Fibroblast of villous mesenchyme (primary cell): Measurements from ENCODE around the gene PRH2. TPM values are rescaled to one million over a fixed set of nuclear protein-coding genes. Genes with fewer than 3 reads are reported as not detected.

Source experiments
- DNase-seq: peaks from one replicate; pipeline ENCODE4 v3.0.0-alpha.2; 2010; ENCODE audit warnings: low read depth
- H3K4me3 ChIP-seq: 2 replicates; pipeline ENCODE4 v1.5.1; 2011; ENCODE audit warnings: low read depth, mild to moderate bottlenecking, low read length
- total RNA-seq: library from RNA; depleted of rRNA; stranded (reverse); fragments of >200 nt; gene quantifications from 2 replicates; pipeline ENCODE4 v1.2.3, GENCODE V29; 2012
- TF ChIP-seq, protein P1 (sequence below): IDR thresholded peaks from 2 replicates; pipeline ENCODE4 v1.5.1; 2012; ENCODE audit warnings: low read depth, mild to moderate bottlenecking, low read length; ENCODE audit not compliant: insufficient read depth

PRH2 gene
- total RNA-seq, 1 donor = 0.43 TPM

DNA sequence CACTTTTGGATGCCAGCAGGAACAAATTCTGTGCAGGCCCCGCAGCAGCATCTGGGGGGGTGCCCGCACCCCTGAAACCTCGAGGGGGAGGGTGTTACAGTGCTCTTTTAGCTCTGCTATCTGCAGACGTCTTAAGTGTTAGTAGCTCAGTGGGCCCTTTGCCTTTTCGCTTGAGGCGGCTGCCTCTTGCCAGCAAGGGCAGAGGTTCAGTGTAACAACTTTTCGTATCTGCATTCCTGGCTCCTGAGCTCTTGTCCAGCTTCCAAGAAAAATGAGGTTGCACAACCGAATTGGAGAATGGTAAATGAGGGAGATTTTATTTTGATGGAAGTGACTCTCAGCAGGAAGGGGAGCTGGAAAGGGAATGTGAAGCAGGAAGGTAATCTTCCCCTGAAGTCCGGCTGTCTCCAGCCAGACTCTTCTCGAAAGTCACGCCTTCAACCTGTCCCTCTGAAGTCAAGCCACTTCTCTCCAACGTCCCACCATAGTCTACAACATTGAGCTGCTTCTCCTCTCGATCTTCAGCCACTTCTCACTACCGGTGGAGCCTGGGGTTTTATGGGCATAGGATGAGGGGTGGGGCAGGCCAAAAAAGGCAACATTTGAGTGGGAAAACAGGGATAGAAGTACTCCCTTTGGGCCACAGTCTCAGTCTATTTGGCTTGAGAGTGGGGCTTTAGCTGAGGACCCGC, 39.9 kb downstream of the PRH2 start:
- DNase-seq = peak; percentile 82
- TF ChIP-seq, protein P1, sequence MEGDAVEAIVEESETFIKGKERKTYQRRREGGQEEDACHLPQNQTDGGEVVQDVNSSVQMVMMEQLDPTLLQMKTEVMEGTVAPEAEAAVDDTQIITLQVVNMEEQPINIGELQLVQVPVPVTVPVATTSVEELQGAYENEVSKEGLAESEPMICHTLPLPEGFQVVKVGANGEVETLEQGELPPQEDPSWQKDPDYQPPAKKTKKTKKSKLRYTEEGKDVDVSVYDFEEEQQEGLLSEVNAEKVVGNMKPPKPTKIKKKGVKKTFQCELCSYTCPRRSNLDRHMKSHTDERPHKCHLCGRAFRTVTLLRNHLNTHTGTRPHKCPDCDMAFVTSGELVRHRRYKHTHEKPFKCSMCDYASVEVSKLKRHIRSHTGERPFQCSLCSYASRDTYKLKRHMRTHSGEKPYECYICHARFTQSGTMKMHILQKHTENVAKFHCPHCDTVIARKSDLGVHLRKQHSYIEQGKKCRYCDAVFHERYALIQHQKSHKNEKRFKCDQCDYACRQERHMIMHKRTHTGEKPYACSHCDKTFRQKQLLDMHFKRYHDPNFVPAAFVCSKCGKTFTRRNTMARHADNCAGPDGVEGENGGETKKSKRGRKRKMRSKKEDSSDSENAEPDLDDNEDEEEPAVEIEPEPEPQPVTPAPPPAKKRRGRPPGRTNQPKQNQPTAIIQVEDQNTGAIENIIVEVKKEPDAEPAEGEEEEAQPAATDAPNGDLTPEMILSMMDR = no peak
- no peak overlapping the region for H3K4me3 ChIP-seq

DNA sequence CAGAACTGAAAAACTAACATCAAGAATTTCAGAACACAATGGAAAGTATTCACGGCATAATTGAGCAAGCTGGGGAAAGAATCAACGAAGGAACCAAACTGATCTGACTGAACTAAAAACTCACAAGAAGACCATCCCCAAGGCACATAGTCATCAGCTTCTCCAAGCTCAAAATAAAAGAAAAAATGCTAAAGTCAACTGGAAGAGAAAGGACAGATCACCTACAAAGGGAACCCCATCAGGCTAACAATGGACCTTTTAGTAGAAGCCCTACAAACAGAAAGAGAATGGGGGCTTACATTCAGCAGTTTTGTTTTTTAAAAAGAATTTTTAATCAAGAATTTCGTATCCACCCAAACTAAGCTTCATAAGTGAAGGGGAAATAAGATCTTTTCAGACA, 45.9 kb downstream of the PRH2 start:
- no peak overlapping the region for H3K4me3 ChIP-seq
- DNase-seq = no peak
- TF ChIP-seq, protein P1 = no peak

DNA sequence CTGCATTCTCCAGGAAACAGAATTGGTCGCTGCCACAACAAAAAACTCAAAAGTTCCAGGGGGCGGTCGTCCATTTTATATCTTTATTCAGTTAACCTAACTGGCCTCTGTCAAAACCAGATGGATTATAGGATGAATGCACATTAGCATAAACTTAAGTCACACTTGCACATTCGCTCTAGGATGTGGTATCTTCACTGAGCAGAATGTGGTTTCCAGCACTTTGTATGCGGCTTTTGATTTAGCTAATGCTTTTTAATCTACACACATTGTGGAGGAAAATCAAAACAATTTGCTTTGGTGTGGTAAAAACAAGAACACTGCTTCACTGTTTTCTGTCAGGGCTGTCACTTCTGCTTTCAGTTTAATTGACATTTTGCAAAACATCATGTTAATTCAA, 53.2 kb downstream of the PRH2 start:
- DNase-seq = no peak
- TF ChIP-seq, protein P1 = no peak
- H3K4me3 ChIP-seq = no peak overlapping the region

Other genes with a start within 250 kb of the PRH2 start
- gene YBX3, start 205.9 kb upstream of the PRH2 start, total RNA-seq = 88.9 and 104 TPM in 2 replicates
- gene TAS2R7, start 126.6 kb upstream of the PRH2 start, total RNA-seq = 0.32 TPM in 1 of 2 replicates, not detected in the other
- gene TAS2R8, start 122.0 kb upstream of the PRH2 start, total RNA-seq = 0.32 and 0.43 TPM in 2 replicates
- not detected in 2 replicates for gene TAS2R9, start 119.1 kb upstream of the PRH2 start, total RNA-seq
- gene TAS2R10, start 102.9 kb upstream of the PRH2 start, total RNA-seq = 0.86 and 0.97 TPM in 2 replicates
- 2.3 and 3.5 TPM in 2 replicates for gene PRR4, start 79.8 kb upstream of the PRH2 start, total RNA-seq
- gene PRH1, start 45.0 kb upstream of the PRH2 start, total RNA-seq = 30.2 and 32.9 TPM in 2 replicates
- gene TAS2R13, start 19.7 kb upstream of the PRH2 start, total RNA-seq = 3.0 and 3.9 TPM in 2 replicates
- 4.5 and 6.9 TPM in 2 replicates for gene TAS2R14, start 10.0 kb downstream of the PRH2 start, total RNA-seq
- 5.8 and 7.3 TPM in 2 replicates for gene TAS2R50, start 57.7 kb downstream of the PRH2 start, total RNA-seq
- 5.2 and 5.5 TPM in 2 replicates for gene TAS2R20, start 69.1 kb downstream of the PRH2 start, total RNA-seq
- 4.8 and 7.8 TPM in 2 replicates for gene TAS2R19, start 93.4 kb downstream of the PRH2 start, total RNA-seq
- gene TAS2R31, start 102.2 kb downstream of the PRH2 start, total RNA-seq = 7.3 and 8.4 TPM in 2 replicates
- 4.2 and 4.3 TPM in 2 replicates for gene TAS2R46, start 133.1 kb downstream of the PRH2 start, total RNA-seq
- 3.5 and 4.5 TPM in 2 replicates for gene TAS2R43, start 163.1 kb downstream of the PRH2 start, total RNA-seq
- gene TAS2R30, start 205.4 kb downstream of the PRH2 start, total RNA-seq = 7.4 and 9.1 TPM in 2 replicates
- 7.3 and 7.4 TPM in 2 replicates for gene SMIM10L1, start 242.0 kb downstream of the PRH2 start, total RNA-seq